Measurements from ENCODE around the gene VTA1.

- no peak for TF ChIP-seq CTCF (IDR thresholded peaks at IDR 0.05)
- TF ChIP-seq POLR2A (IDR thresholded peaks at IDR 0.05), result no peak
Measured at GRCh38 chr6:142225115-142225514, 78.1 kb downstream of the VTA1 start.

All from esophagus squamous epithelium (tissue), 4 donors.